OCI-LY1 (cell line): ENCODE measurements around the gene AGRN.

ENCODE experiments used
- CTCF ChIP-seq: fragments of 200-600 bp; sonication (generic), shearing (Covaris generic); IDR thresholded peaks from 2 replicates; pipeline ENCODE4 v1.5.1; 2017; ENCODE audit warnings: mild to moderate bottlenecking, antibody characterized with exemption, low read length, moderate library complexity, mixed read lengths
- EZH2 ChIP-seq: fragments of 200-600 bp; sonication (generic), shearing (Covaris generic); IDR thresholded peaks from 2 replicates; pipeline ENCODE4 v1.8.0; 2017; ENCODE audit warnings: borderline replicate concordance, mixed run types, mild to moderate bottlenecking, antibody characterized with exemption, low read length, moderate library complexity, mixed read lengths

GRCh38 chr1:1085171-1085841 lies 65.4 kb downstream of the AGRN start:
- TF ChIP-seq CTCF (no peak), EZH2 (no peak)
